CD4-positive, alpha-beta T cell (primary cell): Measurements from ENCODE around the gene MSL3B.

Experiments
- ATAC-seq: fragments of 200-7000 bp; cut with Tn5 transposase; one replicate; pipeline ENCODE4 v1.10.0; 2022; ENCODE audit warnings: mild to moderate bottlenecking; ENCODE audit not compliant: poor library complexity
- CTCF ChIA-PET: fragments of 350-600 bp; sonication (Branson Sonifier 250); formaldehyde crosslinking; loops from one replicate; lab custom pipeline; 2021; ENCODE audit warnings: antibody characterized with exemption, inconsistent platforms; lab: Charles Lee
- POLR2A ChIA-PET: fragments of 350-600 bp; sonication (Branson Sonifier 250); formaldehyde crosslinking; loops from one replicate; lab custom pipeline; 2021; ENCODE audit warnings: antibody characterized with exemption, inconsistent platforms; lab: Charles Lee
- DNase-seq, 14 experiments: peaks; one replicate each; pipeline ENCODE4 v3.0.0-alpha.2; 2013 to 2020; ENCODE audit warnings: mixed read lengths in 2 of 14
- H3K27ac ChIP-seq, 2 donors: one replicate each; pipeline versions ENCODE4 v1.5.1 to v1.7.0; 2013; ENCODE audit warnings: low read length in 2 of 2, low read depth in 1 of 2, mild to moderate bottlenecking in 1 of 2
- H3K27me3 ChIP-seq, 2 experiments: 1 replicate in 1 of 2; 2 replicates in 1 of 2; pipeline versions ENCODE4 v1.6.1 to v1.7.0; 2013; ENCODE audit warnings: low read length in 2 of 2, control low read depth in 1 of 2, mild to moderate bottlenecking in 1 of 2, moderate library complexity in 1 of 2; ENCODE audit not compliant: insufficient read depth in 2 of 2, control insufficient read depth in 1 of 2
- H3K36me3 ChIP-seq: one replicate; pipeline ENCODE4 v1.6.1; 2013; ENCODE audit warnings: low read length, control low read depth; ENCODE audit not compliant: insufficient read depth
- H3K4me1 ChIP-seq: one replicate; pipeline ENCODE4 v1.6.1; 2013; ENCODE audit warnings: low read length, control low read depth; ENCODE audit not compliant: insufficient read depth
- H3K4me3 ChIP-seq: one replicate; pipeline ENCODE4 v1.5.1; 2013; ENCODE audit warnings: mild to moderate bottlenecking, low read length, moderate library complexity
- H3K9me3 ChIP-seq, 2 experiments: 1 replicate in 1 of 2; 2 replicates in 1 of 2; pipeline versions ENCODE4 v1.6.1 to v1.7.0; 2013; ENCODE audit warnings: low read length in 2 of 2, mild to moderate bottlenecking in 2 of 2, control low read depth in 1 of 2, moderate library complexity in 1 of 2; ENCODE audit not compliant: control insufficient read depth in 1 of 2, insufficient read depth in 1 of 2
- H3K27ac Mint-ChIP-seq: one replicate; pipeline ENCODE4 v1.8.0; 2020; ENCODE audit warnings: mixed read lengths
- H3K27me3 Mint-ChIP-seq: one replicate; pipeline ENCODE4 v1.8.0; 2021; ENCODE audit warnings: mixed read lengths
- H3K36me3 Mint-ChIP-seq: one replicate; pipeline ENCODE4 v1.8.0; 2021; ENCODE audit warnings: low read depth, mixed read lengths
- H3K4me1 Mint-ChIP-seq: one replicate; pipeline ENCODE4 v1.8.0; 2021; ENCODE audit warnings: low read depth, mixed read lengths
- H3K4me3 Mint-ChIP-seq: one replicate; pipeline ENCODE4 v1.8.0; 2020; ENCODE audit warnings: mild to moderate bottlenecking, mixed read lengths
- H3K9me3 Mint-ChIP-seq: one replicate; pipeline ENCODE4 v1.8.0; 2020; ENCODE audit warnings: mixed read lengths
- intact Hi-C, 2 experiments: fragments of 100-400 bp; cut with DNase I in 1 of 2; cut with micrococcal nuclease in 1 of 2; formaldehyde crosslinking; loops; one replicate each; pipeline versions ENCODE4 v1.15.1 to v1.9.0; 2023 to 2025; cut with DNase I, micrococcal nuclease
- TF ChIP-seq, protein P1 (sequence below): fragments of 200-600 bp; IDR thresholded peaks from one replicate; pipeline ENCODE4 v1.8.0; 2022; ENCODE audit warnings: antibody characterized with exemption, mild to moderate bottlenecking

The MSL3B gene

DNA sequence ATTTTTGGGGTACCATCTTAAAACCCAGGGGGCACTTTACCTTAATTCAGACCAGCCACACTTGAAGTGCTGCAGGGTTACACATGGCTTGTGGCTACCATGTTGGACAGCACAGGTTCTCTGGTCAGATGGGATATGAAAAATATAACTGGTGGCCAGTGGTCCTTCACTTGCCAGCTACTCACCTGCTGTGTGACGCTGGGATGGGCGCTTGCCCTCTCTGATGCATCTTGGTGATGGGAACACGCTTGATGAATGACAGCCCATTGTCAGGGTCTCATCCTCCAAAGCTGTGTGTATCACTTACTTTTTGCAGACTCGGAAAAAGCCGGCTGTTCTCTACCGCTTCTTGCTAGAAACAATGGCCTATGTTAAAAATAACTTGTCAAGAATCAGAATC is 36.3 kb downstream of the MSL3B start:
- no peaks in the 10 kb centered on the region for H3K36me3 Mint-ChIP-seq
- TF ChIP-seq, protein P1, sequence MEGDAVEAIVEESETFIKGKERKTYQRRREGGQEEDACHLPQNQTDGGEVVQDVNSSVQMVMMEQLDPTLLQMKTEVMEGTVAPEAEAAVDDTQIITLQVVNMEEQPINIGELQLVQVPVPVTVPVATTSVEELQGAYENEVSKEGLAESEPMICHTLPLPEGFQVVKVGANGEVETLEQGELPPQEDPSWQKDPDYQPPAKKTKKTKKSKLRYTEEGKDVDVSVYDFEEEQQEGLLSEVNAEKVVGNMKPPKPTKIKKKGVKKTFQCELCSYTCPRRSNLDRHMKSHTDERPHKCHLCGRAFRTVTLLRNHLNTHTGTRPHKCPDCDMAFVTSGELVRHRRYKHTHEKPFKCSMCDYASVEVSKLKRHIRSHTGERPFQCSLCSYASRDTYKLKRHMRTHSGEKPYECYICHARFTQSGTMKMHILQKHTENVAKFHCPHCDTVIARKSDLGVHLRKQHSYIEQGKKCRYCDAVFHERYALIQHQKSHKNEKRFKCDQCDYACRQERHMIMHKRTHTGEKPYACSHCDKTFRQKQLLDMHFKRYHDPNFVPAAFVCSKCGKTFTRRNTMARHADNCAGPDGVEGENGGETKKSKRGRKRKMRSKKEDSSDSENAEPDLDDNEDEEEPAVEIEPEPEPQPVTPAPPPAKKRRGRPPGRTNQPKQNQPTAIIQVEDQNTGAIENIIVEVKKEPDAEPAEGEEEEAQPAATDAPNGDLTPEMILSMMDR, result no peak
- H3K27ac ChIP-seq, result no peak overlapping the region
- intact Hi-C loops, result no loop called here
- no peaks in the 10 kb centered on the region for H3K36me3 ChIP-seq
- ChIA-PET CTCF (no interaction called here), POLR2A (no interaction called here)
- H3K27me3 Mint-ChIP-seq, result no peaks in the 10 kb centered on the region
- H3K4me1 ChIP-seq, result no peaks in the 10 kb centered on the region
- no peak overlapping the region for H3K4me3 ChIP-seq
- no peak overlapping the region for H3K27ac Mint-ChIP-seq
- H3K27me3 ChIP-seq, result no peaks in the 10 kb centered on the region
- H3K9me3 ChIP-seq, result peaks cover 0 to 4% of the 10 kb centered on the region in 2 experiments
- H3K4me1 Mint-ChIP-seq, result no peaks in the 10 kb centered on the region
- ATAC-seq (no peak), DNase-seq (peak in 1 of 14 experiments; percentile 19)
- H3K9me3 Mint-ChIP-seq, result no peaks in the 10 kb centered on the region
- no peak overlapping the region for H3K4me3 Mint-ChIP-seq

- DNase-seq (peak in 1 of 14 experiments; percentile 6), ATAC-seq (no peak)
- Histone ChIP-seq H3K27me3 (no peaks in the 10 kb centered on the region), H3K4me3 (no peak overlapping the region), H3K27ac (no peak overlapping the region), H3K9me3 (peaks cover 0 to 4% of the 10 kb centered on the region in 2 experiments), H3K36me3 (no peaks in the 10 kb centered on the region), H3K4me1 (no peaks in the 10 kb centered on the region)
- intact Hi-C loops, result no loop called here
- ChIA-PET CTCF (no interaction called here), POLR2A (no interaction called here)
- Mint-ChIP-seq H3K9me3 (no peaks in the 10 kb centered on the region), H3K27ac (no peak overlapping the region), H3K4me3 (no peak overlapping the region), H3K27me3 (no peaks in the 10 kb centered on the region), H3K4me1 (no peaks in the 10 kb centered on the region), H3K36me3 (no peaks in the 10 kb centered on the region)
- TF ChIP-seq, protein P1, result no peak
These were observed 37.0 kb downstream of the MSL3B start for GRCh38 chr2:233831011-233831721.

- H3K36me3 ChIP-seq, result no peaks in the 10 kb centered on the region
- ChIA-PET POLR2A (no interaction called here), CTCF (no interaction called here)
- Mint-ChIP-seq H3K27me3 (no peaks in the 10 kb centered on the region), H3K9me3 (no peaks in the 10 kb centered on the region), H3K27ac (no peak overlapping the region), H3K4me3 (no peak overlapping the region), H3K4me1 (no peaks in the 10 kb centered on the region), H3K36me3 (no peaks in the 10 kb centered on the region)
- no peaks in the 10 kb centered on the region for H3K27me3 ChIP-seq
- intact Hi-C loops, result no loop called here
- no peak overlapping the region for H3K4me3 ChIP-seq
- TF ChIP-seq, protein P1, result no peak
- H3K27ac ChIP-seq, result no peak overlapping the region
- no peaks in the 10 kb centered on the region for H3K9me3 ChIP-seq
- DNase-seq, result peak in 1 of 14 experiments; percentile 22
- no peaks in the 10 kb centered on the region for H3K4me1 ChIP-seq
- no peak for ATAC-seq
These were observed 37.9 kb downstream of the MSL3B start for GRCh38 chr2:233830111-233830802.
